ENCODE results near the gene HOMER3. TPM values are rescaled to one million over a fixed set of nuclear protein-coding genes. Genes with fewer than 3 reads are reported as not detected.

HOMER3 gene
- total and polyA plus RNA-seq, 10 of the 15 experiments (the other 5 are each of a cell fraction or from before 2014, with no cell fraction given): 0.18 to 10.6 (median 0.50) TPM; not detected in 2

GRCh38 chr19:18975011-18975410 lies 34.0 kb upstream of the HOMER3 start:
- H3K4me2 ChIP-seq (ENCODE audit: control insufficient read depth, insufficient read depth): no peak overlapping the region
- intact Hi-C loops (cut with micrococcal nuclease; ENCODE audit: unreplicated experiment): no loop called here
- DNase-seq (ENCODE audit: low read depth, low spot score) (no peak), FAIRE-seq (no peak), ATAC-seq (no peak)
- H3K79me2 ChIP-seq (ENCODE audit: control insufficient read depth, insufficient read depth, low read length): no peaks in the 10 kb centered on the region
- H4K20me1 ChIP-seq (ENCODE audit: control insufficient read depth, insufficient read depth): no peaks in the 10 kb centered on the region
- no peak overlapping the region for H3K9ac ChIP-seq (ENCODE audit: control insufficient read depth, insufficient read depth, low read length)
- RAD21 ChIA-PET (ENCODE audit: unreplicated experiment): no interaction called here
- WGBS (ENCODE audit: insufficient coverage, insufficient replicate concordance, low lambda C conversion rate, missing lambda C conversion rate): 92% methylated on average over 3 of the region's 3 CpGs
- no peak overlapping the region for H2AFZ ChIP-seq (ENCODE audit: control insufficient read depth, low read depth, low read length)
- H3K36me3 ChIP-seq (ENCODE audit: control insufficient read depth in 2 of 2, insufficient read depth in 2 of 2, low read length in 1 of 2): no peaks in the 10 kb centered on the region
- no peaks in the 10 kb centered on the region for H3K9me3 ChIP-seq (replicated peaks; ENCODE audit: control insufficient read depth, insufficient read depth, low read length)
- TF ChIP-seq BCL3 (IDR thresholded peaks at IDR 0.05; ENCODE audit: borderline replicate concordance, insufficient read depth, low read depth, low read length, poor library complexity, severe bottlenecking) (no peak), EP300 (IDR thresholded peaks at IDR 0.05; ENCODE audit: borderline replicate concordance in 1 of 2, control insufficient read depth in 1 of 2, low read depth in 2 of 2, low read length in 2 of 2) (no peak), SMAD1 (IDR thresholded peaks at IDR 0.05; ENCODE audit: low read depth, partially characterized antibody) (no peak), FOS (IDR thresholded peaks at IDR 0.05; ENCODE audit: borderline replicate concordance, extremely low read depth, insufficient read length) (no peak), SUZ12 (IDR thresholded peaks at IDR 0.05; ENCODE audit: unreplicated experiment) (no peak), CBX5 (IDR thresholded peaks at IDR 0.05; ENCODE audit: low read depth) (no peak), ETV6 (conservative IDR thresholded peaks at IDR 0.05 in 1 of 2, IDR thresholded peaks at IDR 0.05 in 1 of 2; ENCODE audit: borderline replicate concordance in 1 of 2, low read depth in 1 of 2) (no peak), STAT3 (IDR thresholded peaks at IDR 0.05; ENCODE audit: low read depth, low read length) (no peak), PML (IDR thresholded peaks at IDR 0.05; ENCODE audit: low read length) (no peak), TCF7 (IDR thresholded peaks at IDR 0.05; ENCODE audit: borderline replicate concordance) (no peak), NR2C2 (IDR thresholded peaks at IDR 0.05; ENCODE audit: borderline replicate concordance, control insufficient read depth, insufficient read length, low read depth) (no peak), ZNF274 (IDR thresholded peaks at IDR 0.05; ENCODE audit: insufficient read depth, insufficient read length) (no peak), PAX8 (IDR thresholded peaks at IDR 0.05) (no peak)
- H3K4me1 ChIP-seq (ENCODE audit: control insufficient read depth, insufficient read depth, low read length): no peaks in the 10 kb centered on the region
- no peak overlapping the region for H3K27ac ChIP-seq (ENCODE audit: control insufficient read depth, insufficient read depth)
- SMC1A ChIA-PET (ENCODE audit: uncharacterized antibody, unreplicated experiment): no interaction called here
- POLR2A ChIA-PET: interaction anchor here (0.7 kb wide), 2 partner anchors 93 to 142 kb away, joined by 3 read pairs; no protein-coding TSS in a partner anchor
- CTCF ChIA-PET: no interaction called here
- no TSS peak for BruUV-seq (replicated peaks)
- in situ Hi-C loops (cut with MboI): no loop called here
- no peak overlapping the region for H3K4me3 ChIP-seq
- no peaks in the 10 kb centered on the region for H3K27me3 ChIP-seq (replicated peaks in 1 of 2; ENCODE audit: control insufficient read depth in 2 of 2, insufficient read depth in 2 of 2, low read length in 1 of 2)

All from GM12878 (cell line).